Heart right ventricle (tissue), 16 donors: ENCODE data around the gene SPAG4. TPM values are rescaled to one million over a fixed set of nuclear protein-coding genes. Genes with fewer than 3 reads are reported as not detected.
A peak's percentile ranks its signal among the peaks of the same experiment; 100 is the strongest.

ENCODE experiments used
- ATAC-seq, 8 donors: fragments of 200-7000 bp; cut with Tn5 transposase; one replicate each; pipeline ENCODE4 v1.9.1; 2020; ENCODE audit warnings: mild to moderate bottlenecking in 8 of 8, moderate library complexity in 8 of 8, moderate number of reproducible peaks in 1 of 8
- DNase-seq, 2 donors: peaks; one replicate each; pipeline ENCODE4 v3.0.0-alpha.2; 2020
- H3K27ac ChIP-seq, 10 donors: fragments of 200-600 bp; sonication (generic) in 2 of 10; one replicate each; pipeline versions ENCODE4 v1.5.0 to v1.8.0; 2020 to 2022; ENCODE audit warnings: mild to moderate bottlenecking in 3 of 10
- H3K27me3 ChIP-seq, 7 donors: fragments of 200-600 bp; one replicate each; pipeline ENCODE4 v1.8.0; 2021 to 2022; ENCODE audit warnings: mild to moderate bottlenecking in 2 of 7
- H3K36me3 ChIP-seq, 9 donors: fragments of 200-600 bp; sonication (generic) in 1 of 9; one replicate each; pipeline versions ENCODE4 v1.5.0 to v1.8.0; 2020 to 2022; ENCODE audit warnings: mild to moderate bottlenecking in 2 of 9
- H3K4me1 ChIP-seq, 9 donors: fragments of 200-600 bp; sonication (generic) in 1 of 9; one replicate each; pipeline versions ENCODE4 v1.5.0 to v1.8.0; 2020 to 2022; ENCODE audit warnings: mild to moderate bottlenecking in 4 of 9
- H3K4me3 ChIP-seq, 10 donors: fragments of 200-600 bp; sonication (generic) in 2 of 10; one replicate each; pipeline versions ENCODE4 v1.5.0 to v1.8.0; 2020 to 2022; ENCODE audit warnings: mild to moderate bottlenecking in 7 of 10, moderate library complexity in 2 of 10
- H3K9me3 ChIP-seq, 11 donors: fragments of 200-600 bp in 10 of 11; sonication (generic) in 2 of 11; one replicate each; pipeline versions ENCODE4 v1.5.0 to v1.8.0; 2013 to 2022; ENCODE audit warnings: mild to moderate bottlenecking in 2 of 11, control low read depth in 1 of 11, moderate library complexity in 1 of 11
- WGBS, 2 donors: extraction: QIAGEN DNeasy Blood & Tissue Kit; methylation state at CpG; one replicate each; pipeline ENCODE4 v1.1.7; 2013; ENCODE audit warnings: inconsistent platforms in 1 of 2; 5-methylcytosine and 5-hydroxymethylcytosine counted together
- intact Hi-C, 10 donors: fragments of 100-400 bp; cut with DNase I; formaldehyde crosslinking; loops; one replicate each; pipeline versions ENCODE4 v1.11.1 to v1.14.2; 2022
- polyA plus RNA-seq, 2 donors: library from polyadenylated mRNA; stranded (reverse); fragments of 200-250 nt; gene quantifications; one replicate each; pipeline ENCODE4 v1.2.3, GENCODE V29; 2013
- total RNA-seq, 10 donors: library from RNA; stranded (reverse); fragmentation: NEBNext Ultra II Directional in 3 of 10; extraction: Animal tissue kit (Norgen Biotek cat#: 25700) in 3 of 10; gene quantifications; one replicate each; pipeline versions ENCODE4 v1.2.1 to v1.2.4, GENCODE V29; 2021 to 2023
- TF ChIP-seq, protein P1 (sequence below), 9 donors: fragments of 200-600 bp; sonication (generic) in 2 of 9; IDR thresholded peaks; one replicate each; pipeline versions ENCODE4 v1.5.0 to v1.8.0; 2021 to 2022; ENCODE audit warnings: antibody characterized with exemption in 9 of 9, mild to moderate bottlenecking in 5 of 9, moderate library complexity in 1 of 9
- donor health status: Arrhythmogenic right ventricular cardiomyopathy.
- donor health status: ischemic (EF 13 %, LVEDD 7.1; RV severe dilation, severe dysfunction).
- donor health status: healthy with polysubstance abuse.
- donor health status: DM: no; HTN: yes; CAD: no.
- donor health status: DM: no; HTN: no; CAD: no.
- donor health status: ischemic (EF 25% LVEDD 6.9; RV normal size, moderate dysfunction).
- donor health status: ischemic (EF 25% LVEDD 5.7; RV mildly dilated, moderate dysfunction).
- donor health status: healthy.
- donor health status: DM: yes; HTN: yes; CAD: no.
- donor health status: Ischemic cardiomyopathy.
- donor health status: ischemic (EF 35%, LVEDD 5.7; RV mildly dilated, moderate dysfunction).
- donor health status: nonischemic (EF 11% LVEDD 7.7; RV severe dilation, severe dysfunction).
- donor health status: DM: yes; HTN: yes; CAD: no.
- donor health status: PGD.
- donor health status: ischemic (EF 29% LVEDD 5.4; RV normal size, mild dysfunction).
- donor health status: nonischemic (EF 23%, LVEDD 6.1; RV moderate dilation, normal function).

The SPAG4 gene
- total and polyA plus RNA-seq, 12 donors, result 2.7 to 11.7 (median 4.3) TPM

DNA sequence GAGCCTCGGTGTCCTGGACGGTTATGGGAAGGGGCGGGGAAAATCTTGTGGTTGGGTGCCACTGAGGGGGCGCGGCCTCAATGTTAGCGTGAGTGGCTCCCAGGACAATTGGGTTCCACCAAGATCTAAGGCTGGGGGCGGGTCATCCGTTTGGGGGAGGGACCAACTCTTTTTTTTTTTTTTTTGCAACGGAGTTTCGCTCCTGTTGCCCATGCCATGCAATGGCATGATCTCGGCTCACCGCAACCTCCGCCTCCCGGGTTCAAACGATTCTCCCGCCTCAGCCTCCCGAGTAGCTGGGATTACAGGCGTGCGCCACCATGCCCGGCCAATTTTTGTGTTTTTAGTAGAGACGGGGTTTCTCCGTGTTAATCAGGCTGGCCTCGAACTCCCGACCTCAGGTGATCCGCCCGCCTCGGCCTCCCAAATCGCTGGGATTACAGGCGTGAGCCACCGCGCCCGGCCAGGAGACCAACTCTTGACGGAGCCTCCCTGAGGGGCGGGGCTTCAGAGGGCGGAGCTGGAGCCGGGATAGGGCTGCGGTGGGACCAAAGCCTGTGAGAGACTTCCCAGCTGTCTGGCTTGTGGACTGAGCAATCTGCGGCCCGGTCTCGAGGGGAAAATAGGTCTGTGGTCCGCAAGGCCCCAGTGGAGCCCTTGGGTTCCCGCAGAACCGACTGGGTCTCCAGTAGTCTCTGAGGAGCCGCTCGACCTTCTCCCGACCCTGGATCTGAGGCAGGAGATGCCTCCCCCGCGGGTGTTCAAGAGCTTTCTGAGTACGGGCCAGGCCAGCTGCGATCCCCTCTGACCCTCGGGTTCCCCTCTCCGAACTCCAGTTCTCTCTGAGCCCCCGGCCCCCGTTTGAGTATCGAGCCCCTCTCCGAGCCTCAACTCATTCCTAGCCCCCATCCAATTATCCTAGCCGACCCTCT lies 1.1 kb downstream of the SPAG4 start:
- peak; percentile 66 to 93 (median 78) for ATAC-seq
- intact Hi-C loops, result loop anchor here in 8 of 10 donors (2.0 to 10.0 kb wide), 6 partner anchors 46 to 126 kb away; partner anchors contain the start of genes CPNE1 (in 8 of the 8), RBM12 (in 8 of the 8), ERGIC3 (in 1 of the 8) and NFS1 (in 1 of the 8)
- H3K4me1 ChIP-seq, result peaks cover 19 to 44% (median 36%) of the 10 kb centered on the region in 9 donors
- TF ChIP-seq, protein P1, sequence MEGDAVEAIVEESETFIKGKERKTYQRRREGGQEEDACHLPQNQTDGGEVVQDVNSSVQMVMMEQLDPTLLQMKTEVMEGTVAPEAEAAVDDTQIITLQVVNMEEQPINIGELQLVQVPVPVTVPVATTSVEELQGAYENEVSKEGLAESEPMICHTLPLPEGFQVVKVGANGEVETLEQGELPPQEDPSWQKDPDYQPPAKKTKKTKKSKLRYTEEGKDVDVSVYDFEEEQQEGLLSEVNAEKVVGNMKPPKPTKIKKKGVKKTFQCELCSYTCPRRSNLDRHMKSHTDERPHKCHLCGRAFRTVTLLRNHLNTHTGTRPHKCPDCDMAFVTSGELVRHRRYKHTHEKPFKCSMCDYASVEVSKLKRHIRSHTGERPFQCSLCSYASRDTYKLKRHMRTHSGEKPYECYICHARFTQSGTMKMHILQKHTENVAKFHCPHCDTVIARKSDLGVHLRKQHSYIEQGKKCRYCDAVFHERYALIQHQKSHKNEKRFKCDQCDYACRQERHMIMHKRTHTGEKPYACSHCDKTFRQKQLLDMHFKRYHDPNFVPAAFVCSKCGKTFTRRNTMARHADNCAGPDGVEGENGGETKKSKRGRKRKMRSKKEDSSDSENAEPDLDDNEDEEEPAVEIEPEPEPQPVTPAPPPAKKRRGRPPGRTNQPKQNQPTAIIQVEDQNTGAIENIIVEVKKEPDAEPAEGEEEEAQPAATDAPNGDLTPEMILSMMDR (IDR thresholded peaks at IDR 0.05), result no peak
- H3K36me3 ChIP-seq, result peaks cover 0 to 10% (median 0%) of the 10 kb centered on the region in 9 donors
- H3K27me3 ChIP-seq, result peaks cover 0 to 7% (median 0%) of the 10 kb centered on the region in 7 donors
- 2 to 3% methylated on average over 54 to 57 of the region's 57 CpGs for WGBS, 2 donors
- peak overlapping the region; percentile 48 to 94 (median 81) for H3K27ac ChIP-seq
- peak; percentile 89 to 92 for DNase-seq
- peak overlapping the region; percentile 5 to 80 (median 60) for H3K4me3 ChIP-seq
- H3K9me3 ChIP-seq, result no peaks in the 10 kb centered on the region

DNA sequence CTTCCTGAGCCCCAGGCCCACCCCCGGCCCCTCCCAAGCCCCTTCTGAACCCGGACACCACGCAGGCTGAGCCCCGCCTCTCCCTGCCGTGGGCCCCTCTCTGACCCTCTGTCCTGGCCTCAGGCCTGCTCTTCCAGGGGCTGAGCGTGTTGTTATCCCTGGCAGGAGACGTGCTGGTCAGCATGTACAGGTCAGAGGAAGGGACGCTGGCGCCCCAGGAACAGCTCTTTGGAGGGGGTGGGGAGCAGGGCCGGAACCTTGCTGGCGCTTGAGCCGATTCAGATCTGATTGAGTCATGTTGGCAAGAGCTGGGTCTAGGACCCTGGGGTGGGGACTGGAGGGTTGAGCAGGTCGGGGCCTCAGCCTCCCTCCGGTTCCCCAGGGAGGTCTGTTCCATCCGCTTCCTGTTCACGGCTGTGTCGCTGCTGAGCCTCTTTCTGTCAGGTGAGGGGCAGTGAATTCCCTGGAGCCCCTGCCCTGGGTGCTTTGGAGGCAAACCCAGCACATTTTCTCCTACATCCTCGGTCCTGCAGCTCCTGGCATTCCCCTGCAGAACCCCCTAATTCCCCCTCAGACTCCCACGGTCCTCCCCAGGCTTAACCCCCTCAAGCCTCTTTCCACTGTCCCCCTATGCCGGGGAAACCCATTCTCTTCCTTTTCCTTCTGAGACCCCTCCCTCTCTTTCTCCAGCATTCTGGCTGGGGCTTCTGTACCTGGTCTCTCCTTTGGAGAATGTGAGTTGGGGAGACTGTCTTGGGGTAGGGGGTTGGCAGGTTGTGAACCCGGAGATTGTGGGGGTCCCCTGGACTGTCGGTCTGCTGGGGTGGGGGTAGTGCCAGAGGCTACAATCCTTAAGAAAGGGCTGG lies 2.0 kb downstream of the SPAG4 start:
- Histone ChIP-seq H3K4me1 (peaks cover 19 to 44% (median 36%) of the 10 kb centered on the region in 9 donors), H3K4me3 (peak overlapping the region; percentile 5 to 80 (median 60)), H3K9me3 (no peaks in the 10 kb centered on the region), H3K27me3 (peaks cover 0 to 7% (median 0%) of the 10 kb centered on the region in 7 donors), H3K36me3 (peaks cover 0 to 13% (median 0%) of the 10 kb centered on the region in 9 donors), H3K27ac (peak overlapping the region; percentile 48 to 94 (median 81))
- intact Hi-C loops, result loop anchor here in 8 of 10 donors (2.0 to 10.0 kb wide), 6 partner anchors 45 to 125 kb away; partner anchors contain the start of genes CPNE1 (in 8 of the 8), RBM12 (in 8 of the 8), ERGIC3 (in 1 of the 8) and NFS1 (in 1 of the 8)
- TF ChIP-seq, protein P1 (IDR thresholded peaks at IDR 0.05), result peak in 6 of 9 donors; percentile 19 to 40 (median 34)
- 8 to 11% methylated on average over 22 of the region's 22 CpGs for WGBS, 2 donors
- DNase-seq, result peak; percentile 43 to 68
- ATAC-seq, result peak in 7 of 8 donors; percentile 1 to 30 (median 18)

DNA sequence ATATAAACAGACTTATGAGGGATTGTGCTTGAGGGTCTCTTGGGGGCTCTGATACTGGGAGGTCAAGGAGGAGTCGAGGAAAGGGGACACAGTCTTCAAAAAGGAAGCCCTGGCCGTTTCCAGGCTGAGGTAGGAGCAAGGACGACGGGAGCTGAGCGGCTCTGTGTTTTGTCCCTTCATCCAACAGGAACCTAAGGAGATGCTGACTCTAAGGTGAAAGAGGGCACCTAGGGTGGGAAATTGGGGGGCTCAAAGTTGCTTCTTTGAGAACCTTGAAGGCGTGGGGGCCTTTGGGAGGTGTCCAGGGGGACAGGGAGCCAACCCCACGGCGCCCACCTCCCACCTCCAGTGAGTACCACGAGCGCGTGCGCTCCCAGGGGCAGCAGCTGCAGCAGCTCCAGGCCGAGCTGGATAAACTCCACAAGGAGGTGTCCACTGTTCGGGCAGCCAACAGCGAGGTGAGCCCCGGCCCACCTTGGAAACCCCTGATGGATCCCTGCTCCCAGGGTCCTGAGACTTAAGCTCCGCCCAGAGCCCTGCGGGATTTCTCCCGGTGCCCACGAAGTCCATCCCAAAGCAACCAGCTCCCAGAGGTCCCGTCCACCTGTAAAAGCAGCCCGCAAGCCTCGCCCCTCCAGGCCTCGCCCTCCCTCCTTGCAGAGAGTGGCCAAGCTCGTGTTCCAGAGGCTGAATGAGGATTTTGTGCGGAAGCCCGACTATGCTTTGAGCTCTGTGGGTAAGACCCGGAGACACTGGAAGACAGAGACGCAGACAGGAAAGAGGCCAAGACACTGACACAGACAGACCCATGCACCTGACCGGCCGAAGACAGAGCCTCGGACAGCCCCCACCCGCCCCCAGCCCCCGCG lies 2.9 kb downstream of the SPAG4 start:
- intact Hi-C loops, result loop anchor here in 6 of 10 donors (5.0 to 10.0 kb wide), 4 partner anchors 44 to 76 kb away; partner anchors contain the start of genes CPNE1 (in 6 of the 6), RBM12 (in 6 of the 6), ERGIC3 (in 1 of the 6) and NFS1 (in 1 of the 6)
- H3K4me3 ChIP-seq, result peak overlapping the region; percentile 23 to 80 (median 54)
- H3K36me3 ChIP-seq, result peaks cover 0 to 19% (median 0%) of the 10 kb centered on the region in 9 donors
- DNase-seq (peak in 1 of 2 donors; percentile 33), ATAC-seq (no peak)
- TF ChIP-seq, protein P1 (IDR thresholded peaks at IDR 0.05), result no peak
- 8 to 12% methylated on average over 35 of the region's 35 CpGs for WGBS, 2 donors
- peak overlapping the region in 6 of 10 donors; percentile 19 to 94 (median 79) for H3K27ac ChIP-seq
- H3K4me1 ChIP-seq, result peaks cover 19 to 44% (median 36%) of the 10 kb centered on the region in 9 donors
- peaks cover 0 to 7% (median 0%) of the 10 kb centered on the region in 7 donors for H3K27me3 ChIP-seq
- H3K9me3 ChIP-seq, result no peaks in the 10 kb centered on the region
